NCI-H1092 treated with DMSO at 0.1 percent for 48 hours (cell line): Measurements from ENCODE around the gene ABTB2.

Source experiments
- DNase-seq: peaks from one replicate; lab custom pipeline; 2025; lab: John Stamatoyannopoulos, UW

ABTB2 gene

GRCh38 chr11:34360046-34360445, 2.2 kb upstream of the ABTB2 start:
- no peak for DNase-seq

GRCh38 chr11:34359548-34359891, 1.7 kb upstream of the ABTB2 start:
- DNase-seq, result no peak

GRCh38 chr11:34358728-34359547, 1.1 kb upstream of the ABTB2 start:
- DNase-seq, result peak; percentile 81

- peak; percentile 90 for DNase-seq
Observed at GRCh38 chr11:34358258-34358727, 483 bp upstream of the ABTB2 start.

GRCh38 chr11:34356913-34357700, 703 bp downstream of the ABTB2 start:
- DNase-seq, result peak; percentile 60

- peak; percentile 48 for DNase-seq
Observed at GRCh38 chr11:34356576-34356912, 1.3 kb downstream of the ABTB2 start.

- peak; percentile 40 for DNase-seq
Observed at GRCh38 chr11:34356130-34356529, 1.7 kb downstream of the ABTB2 start.

GRCh38 chr11:34355726-34356125, 2.1 kb downstream of the ABTB2 start:
- DNase-seq, result no peak

GRCh38 chr11:34354782-34355181, 3.0 kb downstream of the ABTB2 start:
- DNase-seq, result no peak

- no peak for DNase-seq
Observed at GRCh38 chr11:34353881-34354280, 3.9 kb downstream of the ABTB2 start.

- no peak for DNase-seq
Observed at GRCh38 chr11:34351687-34352469, 5.9 kb downstream of the ABTB2 start.

GRCh38 chr11:34351051-34351450, 6.8 kb downstream of the ABTB2 start:
- DNase-seq, result no peak

GRCh38 chr11:34349882-34350281, 7.9 kb downstream of the ABTB2 start:
- DNase-seq, result no peak

GRCh38 chr11:34348919-34349318, 8.9 kb downstream of the ABTB2 start:
- peak; percentile 83 for DNase-seq

GRCh38 chr11:34348096-34348495, 9.7 kb downstream of the ABTB2 start:
- no peak for DNase-seq

- DNase-seq, result no peak
Observed at GRCh38 chr11:34346551-34346950, 11.3 kb downstream of the ABTB2 start.

GRCh38 chr11:34345991-34346480, 11.8 kb downstream of the ABTB2 start:
- no peak for DNase-seq

GRCh38 chr11:34345540-34345876, 12.3 kb downstream of the ABTB2 start:
- no peak for DNase-seq

- peak; percentile 75 for DNase-seq
Observed at GRCh38 chr11:34344768-34345539, 12.9 kb downstream of the ABTB2 start.

GRCh38 chr11:34344410-34344767, 13.4 kb downstream of the ABTB2 start:
- no peak for DNase-seq

GRCh38 chr11:34343686-34344085, 14.1 kb downstream of the ABTB2 start:
- no peak for DNase-seq

- DNase-seq, result no peak
Observed at GRCh38 chr11:34343153-34343552, 14.7 kb downstream of the ABTB2 start.
